Measurements from ENCODE around the gene FOLR3.
"Not testable (repeated sequence)": the region's sequence is repeated elsewhere in the genome, so short reads cannot be mapped to it uniquely, and the experiment has no call there.

The FOLR3 gene

GRCh38 chr11:72123117-72123653 is 12.3 kb upstream of the FOLR3 start:
- DNase-seq (ENCODE audit: low read depth): no peak

- DNase-seq (ENCODE audit: low read depth): no peak
These were observed 11.5 kb upstream of the FOLR3 start for GRCh38 chr11:72124046-72124445.

GRCh38 chr11:72125956-72126355 is 9.6 kb upstream of the FOLR3 start:
- DNase-seq (ENCODE audit: low read depth): no peak

- DNase-seq (ENCODE audit: low read depth): no peak
These were observed 7.6 kb upstream of the FOLR3 start for GRCh38 chr11:72127923-72128322.

- no peak for DNase-seq (ENCODE audit: low read depth)
These were observed 6.1 kb upstream of the FOLR3 start for GRCh38 chr11:72129381-72129780.

- DNase-seq (ENCODE audit: low read depth): no peak
These were observed 2.9 kb upstream of the FOLR3 start for GRCh38 chr11:72132646-72133045.

- no peak for DNase-seq (ENCODE audit: low read depth)
These were observed 562 bp downstream of the FOLR3 start for GRCh38 chr11:72135891-72136683.

- no peak for DNase-seq (ENCODE audit: low read depth)
These were observed 1.2 kb downstream of the FOLR3 start for GRCh38 chr11:72136684-72137262.

GRCh38 chr11:72138821-72139390 is 3.4 kb downstream of the FOLR3 start:
- DNase-seq (ENCODE audit: low read depth): no peak

GRCh38 chr11:72139500-72139899 is 4.0 kb downstream of the FOLR3 start:
- DNase-seq (ENCODE audit: low read depth): no peak

GRCh38 chr11:72140661-72141060 is 5.1 kb downstream of the FOLR3 start:
- no peak for DNase-seq (ENCODE audit: low read depth)

GRCh38 chr11:72141066-72141465 is 5.5 kb downstream of the FOLR3 start:
- DNase-seq (ENCODE audit: low read depth): peak; percentile 84

- DNase-seq (ENCODE audit: low read depth): not testable (repeated sequence)
These were observed 6.6 kb downstream of the FOLR3 start for GRCh38 chr11:72142086-72142485.

- DNase-seq (ENCODE audit: low read depth): not testable (repeated sequence)
These were observed 7.0 kb downstream of the FOLR3 start for GRCh38 chr11:72142543-72142942.

GRCh38 chr11:72144807-72145565 is 9.5 kb downstream of the FOLR3 start:
- peak; percentile 81 for DNase-seq (ENCODE audit: low read depth)

- no peak for DNase-seq (ENCODE audit: low read depth)
These were observed 11.1 kb downstream of the FOLR3 start for GRCh38 chr11:72146625-72147024.

GRCh38 chr11:72150882-72151281 is 15.4 kb downstream of the FOLR3 start:
- DNase-seq (ENCODE audit: low read depth): no peak

- DNase-seq (ENCODE audit: low read depth): not testable (repeated sequence)
These were observed 18.3 kb downstream of the FOLR3 start for GRCh38 chr11:72153874-72154273.

- no peak for DNase-seq (ENCODE audit: low read depth)
These were observed 19.3 kb downstream of the FOLR3 start for GRCh38 chr11:72154816-72155215.

GRCh38 chr11:72155751-72156150 is 20.2 kb downstream of the FOLR3 start:
- no peak for DNase-seq (ENCODE audit: low read depth)

- no peak for DNase-seq (ENCODE audit: low read depth)
These were observed 21.6 kb downstream of the FOLR3 start for GRCh38 chr11:72157131-72157530.

GRCh38 chr11:72160319-72160718 is 24.8 kb downstream of the FOLR3 start:
- no peak for DNase-seq (ENCODE audit: low read depth)

All from GM04504 (cell line).